HCT116 (cell line): ENCODE measurements around the gene DRAM1. TPM values are rescaled to one million over a fixed set of nuclear protein-coding genes. Genes with fewer than 3 reads are reported as not detected.

Experiments
- ATAC-seq: fragments of 200-7000 bp; cut with Tn5 transposase; 2 replicates; pipeline ENCODE4 v1.9.1; 2020; ENCODE audit warnings: mild to moderate bottlenecking, moderate library complexity
- BruUV-seq: library from RNA; stranded (reverse); fragments of 400-500 nt; replicated peaks from 2 replicates; lab custom pipeline; 2021; lab: Mats Ljungman, UMichigan
- CTCF ChIA-PET: fragments of 300-600 bp; sonication (Branson Sonifier 250); formaldehyde crosslinking; loops from one replicate; lab custom pipeline; 2021; ENCODE audit warnings: antibody characterized with exemption; lab: Charles Lee
- POLR2A ChIA-PET: fragments of 300-600, 350-600 bp; sonication (Branson Sonifier 250); formaldehyde crosslinking; loops from one replicate; lab custom pipeline; 2021; ENCODE audit warnings: antibody characterized with exemption; lab: Charles Lee
- RAD21 ChIA-PET, 2 experiments: fragments of 300-600 bp; sonication (Branson Sonifier 250); formaldehyde crosslinking; loops; one replicate each; lab custom pipeline; 2023; ENCODE audit warnings: low total read pairs in 2 of 2; ENCODE audit not compliant: uncharacterized antibody in 2 of 2, unreplicated experiment in 2 of 2, low non-redundant PET in 1 of 2; lab: Charles Lee
- DNase-seq: peaks from one replicate; pipeline ENCODE4 v3.0.0-alpha.2; 2010; ENCODE audit warnings: low read depth, low spot score
- H2AFZ ChIP-seq: fragments of 200-600 bp; shearing (Covaris generic), sonication (generic); 2 replicates; pipeline ENCODE4 v1.6.1; 2017; ENCODE audit warnings: low read depth, mixed run types, mixed read lengths, antibody characterized with exemption, low read length; ENCODE audit not compliant: poor library complexity, severe bottlenecking
- H3K27ac ChIP-seq: 2 replicates; pipeline ENCODE4 v1.5.1; 2012; ENCODE audit warnings: low read depth, low read length
- H3K27me3 ChIP-seq: fragments of 200-600 bp; sonication (generic); 2 replicates; pipeline ENCODE4 v1.6.1; 2016; ENCODE audit warnings: mixed run types, low read length, mixed read lengths; ENCODE audit not compliant: insufficient read depth
- H3K36me3 ChIP-seq, 2 experiments: fragments of 200-500 bp in 1 of 2; fragments of 200-600 bp in 1 of 2; sonication (Bioruptor generic) in 1 of 2; sonication (generic) in 1 of 2; 2 replicates each; pipeline versions ENCODE4 v1.5.1 to v1.6.1; 2014 to 2016; ENCODE audit warnings: low read length in 2 of 2, inconsistent platforms in 1 of 2, mixed read lengths in 1 of 2, mixed run types in 1 of 2; ENCODE audit not compliant: insufficient read depth in 2 of 2, control insufficient read depth in 1 of 2
- H3K4me1 ChIP-seq, 2 experiments: fragments of 200-600 bp in 1 of 2; sonication (generic) in 1 of 2; 2 replicates each; pipeline versions ENCODE4 v1.5.1 to v1.6.1; 2012 to 2017; ENCODE audit warnings: low read length in 2 of 2, inconsistent platforms in 1 of 2, mild to moderate bottlenecking in 1 of 2, mixed read lengths in 1 of 2, mixed run types in 1 of 2, moderate library complexity in 1 of 2; ENCODE audit not compliant: insufficient read depth in 2 of 2, control insufficient read depth in 1 of 2
- H3K4me2 ChIP-seq: fragments of 200-600 bp; sonication (generic); 2 replicates; pipeline ENCODE4 v1.6.1; 2017; ENCODE audit warnings: mixed run types, low read length, mixed read lengths
- H3K4me3 ChIP-seq, 2 experiments: fragments of 200-600 bp in 1 of 2; sonication (generic) in 1 of 2; replicated peaks in 1 of 2; 2 replicates each; pipeline ENCODE4 v1.5.1; 2011 to 2016; ENCODE audit warnings: low read length in 2 of 2, control low read depth in 1 of 2, low read depth in 1 of 2, mild to moderate bottlenecking in 1 of 2, mixed read lengths in 1 of 2, mixed run types in 1 of 2
- H3K79me2 ChIP-seq: fragments of 200-600 bp; sonication (generic); 2 replicates; pipeline ENCODE4 v1.6.1; 2017; ENCODE audit warnings: mild to moderate bottlenecking, mixed run types, low read length, moderate library complexity, mixed read lengths; ENCODE audit not compliant: insufficient read depth
- H3K9ac ChIP-seq: fragments of 200-600 bp; sonication (generic); 2 replicates; pipeline ENCODE4 v1.6.1; 2016; ENCODE audit warnings: low read length, mixed read lengths
- H3K9me2 ChIP-seq: fragments of 200-600 bp; sonication (generic), shearing (Covaris generic); 2 replicates; pipeline ENCODE4 v1.6.1; 2017; ENCODE audit warnings: mixed run types, mild to moderate bottlenecking, moderate library complexity; ENCODE audit not compliant: insufficient read depth
- H3K9me3 ChIP-seq, 2 experiments: fragments of 200-500 bp in 1 of 2; fragments of 200-600 bp in 1 of 2; sonication (Bioruptor generic) in 1 of 2; sonication (generic) in 1 of 2; 2 replicates each; pipeline ENCODE4 v1.6.1; 2014 to 2017; ENCODE audit warnings: low read length in 2 of 2, mixed read lengths in 2 of 2, inconsistent platforms in 1 of 2, low read depth in 1 of 2, mild to moderate bottlenecking in 1 of 2, mixed run types in 1 of 2, moderate library complexity in 1 of 2; ENCODE audit not compliant: control insufficient read depth in 1 of 2, insufficient read depth in 1 of 2
- H4K20me1 ChIP-seq: fragments of 200-600 bp; sonication (generic), shearing (Covaris generic); 2 replicates; pipeline ENCODE4 v1.6.1; 2017; ENCODE audit warnings: mixed run types, mild to moderate bottlenecking, moderate library complexity; ENCODE audit not compliant: insufficient read depth
- CBX3 ChIP-seq: IDR thresholded peaks from 2 replicates; pipeline ENCODE4 v1.6.1; 2012; ENCODE audit warnings: low read depth
- CEBPB ChIP-seq: IDR thresholded peaks from 2 replicates; pipeline ENCODE4 v1.6.1; 2012; ENCODE audit warnings: low read depth
- CTCF ChIP-seq, 3 experiments: fragments of 200-600 bp in 1 of 3; sonication (generic) in 1 of 3; IDR thresholded peaks in 2 of 3; conservative IDR thresholded peaks in 1 of 3; 2 replicates each; pipeline ENCODE4 v1.5.1; 2012 to 2017; ENCODE audit warnings: low read depth in 2 of 3, low read length in 2 of 3, antibody characterized with exemption in 1 of 3, borderline replicate concordance in 1 of 3, control low read depth in 1 of 3, mild to moderate bottlenecking in 1 of 3, mixed read lengths in 1 of 3, mixed run types in 1 of 3, moderate library complexity in 1 of 3; ENCODE audit not compliant: insufficient read depth in 1 of 3
- ELF1 ChIP-seq: IDR thresholded peaks from 2 replicates; pipeline ENCODE4 v1.6.1; 2012; ENCODE audit warnings: low read depth, borderline replicate concordance
- EZH2phosphoT487 ChIP-seq: fragments of 200-600 bp; IDR thresholded peaks from 2 replicates; pipeline ENCODE4 v1.6.1; 2018; ENCODE audit warnings: antibody characterized with exemption, borderline replicate concordance
- JUND ChIP-seq: IDR thresholded peaks from 2 replicates; pipeline ENCODE4 v1.6.1; 2012
- MAX ChIP-seq: IDR thresholded peaks from 2 replicates; pipeline ENCODE4 v1.6.1; 2012
- POLR2A ChIP-seq: IDR thresholded peaks from 2 replicates; pipeline ENCODE4 v1.7.0; 2011; ENCODE audit warnings: borderline replicate concordance; ENCODE audit not compliant: insufficient read depth, insufficient read length; ENCODE audit errors: extremely low read depth
- POLR2AphosphoS5 ChIP-seq: IDR thresholded peaks from 2 replicates; pipeline ENCODE4 v1.6.1; 2011; ENCODE audit warnings: mild to moderate bottlenecking, low read depth, low read length, moderate library complexity
- RAD21 ChIP-seq: IDR thresholded peaks from 2 replicates; pipeline ENCODE4 v1.6.1; 2012; ENCODE audit warnings: low read depth, mild to moderate bottlenecking
- SRF ChIP-seq: IDR thresholded peaks from 2 replicates; pipeline ENCODE4 v1.6.1; 2012; ENCODE audit warnings: low read depth
- TCF7L2 ChIP-seq: IDR thresholded peaks from 2 replicates; pipeline ENCODE4 v1.7.0; 2011; ENCODE audit warnings: borderline replicate concordance, inconsistent platforms; ENCODE audit not compliant: insufficient read depth, insufficient read length; ENCODE audit errors: extremely low read depth
- YY1 ChIP-seq: IDR thresholded peaks from 2 replicates; pipeline ENCODE4 v1.6.1; 2011; ENCODE audit warnings: low read length, low read depth, moderate library complexity, mild to moderate bottlenecking; ENCODE audit not compliant: insufficient replicate concordance; ENCODE audit errors: extremely low read depth
- ZFX ChIP-seq: fragments of 450-650 bp; IDR thresholded peaks from 2 replicates; pipeline ENCODE4 v1.6.1; 2017
- ZNF274 ChIP-seq: fragments of 200-500 bp; sonication (Bioruptor generic); IDR thresholded peaks from 2 replicates; pipeline ENCODE4 v1.6.1; 2014; ENCODE audit warnings: mild to moderate bottlenecking, low read depth, low read length, inconsistent platforms
- intact Hi-C: fragments of 100-400 bp; cut with micrococcal nuclease; formaldehyde crosslinking; loops from 2 replicates; pipeline ENCODE4 v1.10.0; 2022
- total RNA-seq: library from RNA; stranded (reverse); gene quantifications from one replicate; pipeline ENCODE4 v1.2.1, GENCODE V29; 2021; ENCODE audit not compliant: unreplicated experiment
- TF ChIP-seq, protein P1 (sequence below): IDR thresholded peaks from 2 replicates; pipeline ENCODE4 v1.6.1; 2012
- TF ChIP-seq, protein P2 (sequence below): IDR thresholded peaks from 2 replicates; pipeline ENCODE4 v1.6.1; 2012; ENCODE audit warnings: low read depth

The DRAM1 gene
- total RNA-seq, 1 experiment from 2014 or later: 20.3 TPM

DNA sequence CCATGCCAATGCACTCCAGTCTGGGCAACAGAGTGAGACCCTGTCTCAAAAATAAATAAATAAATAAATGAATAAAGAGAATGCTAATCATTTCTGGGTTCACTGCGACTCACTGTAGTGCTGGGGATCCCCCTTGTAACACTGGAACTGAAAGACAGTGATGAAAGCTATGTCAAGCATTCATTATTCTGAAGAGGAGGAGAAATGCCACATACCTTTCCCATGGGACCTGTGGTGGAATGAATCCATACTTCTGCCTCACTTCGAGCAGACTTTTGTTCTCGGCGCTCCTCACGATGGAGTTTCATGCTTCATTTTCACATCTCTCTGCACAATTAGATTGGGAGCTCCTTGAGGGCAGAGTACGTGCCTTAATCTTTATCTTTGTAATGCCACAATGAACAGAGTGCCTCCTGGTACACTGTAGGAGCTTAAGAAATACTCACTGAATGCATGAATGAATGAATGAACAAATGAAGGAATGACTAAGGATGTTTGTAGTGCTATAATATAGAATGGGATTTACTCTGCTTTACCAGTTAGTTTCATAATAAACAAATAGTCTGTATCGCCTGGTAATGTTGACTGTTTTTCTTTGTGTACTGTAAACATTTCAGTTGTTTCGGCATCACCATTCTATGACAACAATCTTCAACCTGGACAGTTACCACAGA lies 45.8 kb downstream of the DRAM1 start:
- TF ChIP-seq, protein P1, sequence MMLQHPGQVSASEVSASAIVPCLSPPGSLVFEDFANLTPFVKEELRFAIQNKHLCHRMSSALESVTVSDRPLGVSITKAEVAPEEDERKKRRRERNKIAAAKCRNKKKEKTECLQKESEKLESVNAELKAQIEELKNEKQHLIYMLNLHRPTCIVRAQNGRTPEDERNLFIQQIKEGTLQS: no peak
- TF ChIP-seq ELF1: no peak
- TF ChIP-seq MAX: no peak
- TF ChIP-seq TCF7L2: no peak
- TF ChIP-seq CEBPB: no peak
- no peak for TF ChIP-seq CTCF (IDR thresholded peaks at IDR 0.05 in 2 of 3, conservative IDR thresholded peaks at IDR 0.05 in 1 of 3; ENCODE audit: borderline replicate concordance in 1 of 3, insufficient read depth in 1 of 3, low read depth in 2 of 3, low read length in 2 of 3)
- no peak for TF ChIP-seq CBX3
- TF ChIP-seq ZNF274: no peak
- TF ChIP-seq JUND: no peak
- no peak for TF ChIP-seq POLR2A
- TF ChIP-seq ZFX: no peak
- TF ChIP-seq EZH2phosphoT487: no peak
- TF ChIP-seq, protein P2, sequence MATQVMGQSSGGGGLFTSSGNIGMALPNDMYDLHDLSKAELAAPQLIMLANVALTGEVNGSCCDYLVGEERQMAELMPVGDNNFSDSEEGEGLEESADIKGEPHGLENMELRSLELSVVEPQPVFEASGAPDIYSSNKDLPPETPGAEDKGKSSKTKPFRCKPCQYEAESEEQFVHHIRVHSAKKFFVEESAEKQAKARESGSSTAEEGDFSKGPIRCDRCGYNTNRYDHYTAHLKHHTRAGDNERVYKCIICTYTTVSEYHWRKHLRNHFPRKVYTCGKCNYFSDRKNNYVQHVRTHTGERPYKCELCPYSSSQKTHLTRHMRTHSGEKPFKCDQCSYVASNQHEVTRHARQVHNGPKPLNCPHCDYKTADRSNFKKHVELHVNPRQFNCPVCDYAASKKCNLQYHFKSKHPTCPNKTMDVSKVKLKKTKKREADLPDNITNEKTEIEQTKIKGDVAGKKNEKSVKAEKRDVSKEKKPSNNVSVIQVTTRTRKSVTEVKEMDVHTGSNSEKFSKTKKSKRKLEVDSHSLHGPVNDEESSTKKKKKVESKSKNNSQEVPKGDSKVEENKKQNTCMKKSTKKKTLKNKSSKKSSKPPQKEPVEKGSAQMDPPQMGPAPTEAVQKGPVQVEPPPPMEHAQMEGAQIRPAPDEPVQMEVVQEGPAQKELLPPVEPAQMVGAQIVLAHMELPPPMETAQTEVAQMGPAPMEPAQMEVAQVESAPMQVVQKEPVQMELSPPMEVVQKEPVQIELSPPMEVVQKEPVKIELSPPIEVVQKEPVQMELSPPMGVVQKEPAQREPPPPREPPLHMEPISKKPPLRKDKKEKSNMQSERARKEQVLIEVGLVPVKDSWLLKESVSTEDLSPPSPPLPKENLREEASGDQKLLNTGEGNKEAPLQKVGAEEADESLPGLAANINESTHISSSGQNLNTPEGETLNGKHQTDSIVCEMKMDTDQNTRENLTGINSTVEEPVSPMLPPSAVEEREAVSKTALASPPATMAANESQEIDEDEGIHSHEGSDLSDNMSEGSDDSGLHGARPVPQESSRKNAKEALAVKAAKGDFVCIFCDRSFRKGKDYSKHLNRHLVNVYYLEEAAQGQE: no peak
- TF ChIP-seq YY1: no peak
- TF ChIP-seq RAD21: no peak
- TF ChIP-seq SRF: no peak
- TF ChIP-seq POLR2AphosphoS5: no peak
- ATAC-seq (no peak), DNase-seq (no peak)
- Histone ChIP-seq H3K27me3 (no peaks in the 10 kb centered on the region), H3K9me2 (no peaks in the 10 kb centered on the region), H2AFZ (no peak overlapping the region), H3K9ac (no peak overlapping the region), H3K79me2 (no peaks in the 10 kb centered on the region), H3K4me3 (no peak overlapping the region), H3K36me3 (no peaks in the 10 kb centered on the region), H3K4me2 (no peak overlapping the region), H3K4me1 (no peaks in the 10 kb centered on the region), H3K9me3 (no peaks in the 10 kb centered on the region), H3K27ac (no peak overlapping the region), H4K20me1 (no peaks in the 10 kb centered on the region)
- RAD21 ChIA-PET: no interaction called here
- BruUV-seq: TSS peak; percentile 43
- intact Hi-C loops: no loop called here
- POLR2A ChIA-PET: interaction anchor here (0.6 kb wide), 1 partner anchor 845 kb away, joined by 4 read pairs; no protein-coding TSS in a partner anchor
- CTCF ChIA-PET: no interaction called here
